ENCODE measurements around the gene NAA20. TPM values are rescaled to one million over a fixed set of nuclear protein-coding genes. Genes with fewer than 3 reads are reported as not detected.

NAA20 gene
- total and polyA plus RNA-seq, 2 donors (not counting 1 experiment from before 2014, with no cell fraction given) = 20.3 to 27.1 TPM

- Histone ChIP-seq H3K4me2 (replicated peaks; ENCODE audit: low read depth, low read length, poor library complexity, severe bottlenecking) (no peak overlapping the region), H4K20me1 (ENCODE audit: control insufficient read depth, insufficient read depth, low read length, poor library complexity, severe bottlenecking) (no peaks in the 10 kb centered on the region), H3K27me3 (replicated peaks in 1 of 4; ENCODE audit: control extremely low read depth in 1 of 4, control insufficient read depth in 3 of 4, insufficient read depth in 4 of 4, low read length in 3 of 4) (peaks cover 0 to 28% (median 1%) of the 10 kb centered on the region in 4 experiments), H3K27ac (ENCODE audit: low read length in 2 of 2) (no peak overlapping the region), H3K4me1 (ENCODE audit: control insufficient read depth in 2 of 2, insufficient read depth in 2 of 2, low read length in 2 of 2) (peaks cover 13 to 15% of the 10 kb centered on the region in 2 donors), H3K9me3 (ENCODE audit: control extremely low read depth in 1 of 3, control insufficient read depth in 2 of 3, insufficient read depth in 1 of 3, low read length in 2 of 3) (no peaks in the 10 kb centered on the region), H3K4me3 (ENCODE audit: control extremely low read depth in 1 of 5, extremely low read depth in 1 of 5, insufficient read depth in 1 of 5, low read depth in 2 of 5, low read length in 4 of 5) (no peak overlapping the region), H3K36me3 (replicated peaks in 1 of 2; ENCODE audit: control extremely low read depth in 1 of 2, control insufficient read depth in 1 of 2, extremely low read depth in 1 of 2, insufficient read depth in 2 of 2, low read length in 1 of 2) (no peaks in the 10 kb centered on the region), H2AFZ (ENCODE audit: insufficient read depth, low read depth, low read length, poor library complexity, severe bottlenecking) (no peak overlapping the region), H3K9ac (ENCODE audit: low read length) (no peak overlapping the region), H3K79me2 (ENCODE audit: control insufficient read depth, insufficient read depth, low read length) (no peaks in the 10 kb centered on the region)
- WGBS (ENCODE audit: insufficient coverage) = 88% methylated on average over 6 of the region's 7 CpGs
- Mint-ChIP-seq H3K9me3 (ENCODE audit: insufficient read depth) (no peaks in the 10 kb centered on the region), H3K27me3 (peaks cover 47% of the 10 kb centered on the region), H3K4me1 (peaks cover 13% of the 10 kb centered on the region), H3K27ac (no peak overlapping the region), H3K4me3 (no peak overlapping the region)
- DNase-seq (no peak), ATAC-seq (ENCODE audit: low read depth) (no peak)
- intact Hi-C loops (cut with micrococcal nuclease) = no loop called here
- CTCF ChIA-PET = no interaction called here
- TF ChIP-seq EZH2 (IDR thresholded peaks at IDR 0.05; ENCODE audit: borderline replicate concordance, insufficient read depth, low read depth, low read length, poor library complexity, severe bottlenecking) = no peak
- TF ChIP-seq, protein P1, sequence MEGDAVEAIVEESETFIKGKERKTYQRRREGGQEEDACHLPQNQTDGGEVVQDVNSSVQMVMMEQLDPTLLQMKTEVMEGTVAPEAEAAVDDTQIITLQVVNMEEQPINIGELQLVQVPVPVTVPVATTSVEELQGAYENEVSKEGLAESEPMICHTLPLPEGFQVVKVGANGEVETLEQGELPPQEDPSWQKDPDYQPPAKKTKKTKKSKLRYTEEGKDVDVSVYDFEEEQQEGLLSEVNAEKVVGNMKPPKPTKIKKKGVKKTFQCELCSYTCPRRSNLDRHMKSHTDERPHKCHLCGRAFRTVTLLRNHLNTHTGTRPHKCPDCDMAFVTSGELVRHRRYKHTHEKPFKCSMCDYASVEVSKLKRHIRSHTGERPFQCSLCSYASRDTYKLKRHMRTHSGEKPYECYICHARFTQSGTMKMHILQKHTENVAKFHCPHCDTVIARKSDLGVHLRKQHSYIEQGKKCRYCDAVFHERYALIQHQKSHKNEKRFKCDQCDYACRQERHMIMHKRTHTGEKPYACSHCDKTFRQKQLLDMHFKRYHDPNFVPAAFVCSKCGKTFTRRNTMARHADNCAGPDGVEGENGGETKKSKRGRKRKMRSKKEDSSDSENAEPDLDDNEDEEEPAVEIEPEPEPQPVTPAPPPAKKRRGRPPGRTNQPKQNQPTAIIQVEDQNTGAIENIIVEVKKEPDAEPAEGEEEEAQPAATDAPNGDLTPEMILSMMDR (IDR thresholded peaks at IDR 0.05) = no peak
- POLR2A ChIA-PET = no interaction called here
Observed at GRCh38 chr20:20005342-20005741, 11.8 kb upstream of the NAA20 start.

DNA sequence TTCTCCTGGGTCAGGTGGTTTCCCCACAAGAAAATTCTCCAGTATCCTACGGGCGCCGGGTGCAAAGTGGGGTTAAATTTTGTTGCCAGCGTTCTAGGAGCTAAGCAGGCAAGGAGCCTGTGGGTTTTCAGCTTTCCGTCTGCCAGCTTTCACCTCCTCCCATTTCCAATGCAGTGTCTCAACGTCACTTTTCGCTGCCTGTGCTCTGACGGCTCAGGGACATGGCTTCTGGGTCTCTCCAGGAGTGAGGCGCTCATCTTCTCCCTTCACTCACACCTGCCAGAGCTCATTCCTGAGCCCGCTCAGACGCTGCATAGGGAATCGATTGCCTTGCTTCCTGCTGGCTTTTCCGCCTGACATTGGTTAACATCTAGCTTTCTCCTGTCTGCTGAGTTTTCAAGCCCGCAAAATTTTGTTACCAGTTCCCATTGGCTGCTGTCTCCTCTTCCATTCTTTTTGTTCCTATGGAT lies 7.3 kb upstream of the NAA20 start:
- H3K4me2 ChIP-seq (replicated peaks; ENCODE audit: low read depth, low read length, poor library complexity, severe bottlenecking) = no peak overlapping the region

More for the DNA sequence above, 7.3 kb upstream of the NAA20 start:
- Mint-ChIP-seq H3K27ac (no peak overlapping the region), H3K4me1 (no peaks in the 10 kb centered on the region), H3K9me3 (ENCODE audit: insufficient read depth) (no peaks in the 10 kb centered on the region), H3K27me3 (peaks cover 31% of the 10 kb centered on the region), H3K4me3 (no peak overlapping the region)
- Histone ChIP-seq H3K79me2 (ENCODE audit: control insufficient read depth, insufficient read depth, low read length) (no peaks in the 10 kb centered on the region), H3K36me3 (replicated peaks in 1 of 2; ENCODE audit: control extremely low read depth in 1 of 2, control insufficient read depth in 1 of 2, extremely low read depth in 1 of 2, insufficient read depth in 2 of 2, low read length in 1 of 2) (no peaks in the 10 kb centered on the region), H3K4me3 (ENCODE audit: control extremely low read depth in 1 of 5, extremely low read depth in 1 of 5, insufficient read depth in 1 of 5, low read depth in 2 of 5, low read length in 4 of 5) (no peak overlapping the region), H3K27ac (ENCODE audit: low read length in 2 of 2) (no peak overlapping the region), H3K9me3 (ENCODE audit: control extremely low read depth in 1 of 3, control insufficient read depth in 2 of 3, insufficient read depth in 1 of 3, low read length in 2 of 3) (no peaks in the 10 kb centered on the region), H3K4me1 (ENCODE audit: control insufficient read depth in 2 of 2, insufficient read depth in 2 of 2, low read length in 2 of 2) (no peaks in the 10 kb centered on the region), H3K9ac (ENCODE audit: low read length) (no peak overlapping the region), H4K20me1 (ENCODE audit: control insufficient read depth, insufficient read depth, low read length, poor library complexity, severe bottlenecking) (no peaks in the 10 kb centered on the region), H2AFZ (ENCODE audit: insufficient read depth, low read depth, low read length, poor library complexity, severe bottlenecking) (no peak overlapping the region), H3K27me3 (replicated peaks in 1 of 4; ENCODE audit: control extremely low read depth in 1 of 4, control insufficient read depth in 3 of 4, insufficient read depth in 4 of 4, low read length in 3 of 4) (peaks cover 0 to 21% (median 5%) of the 10 kb centered on the region in 4 experiments)
- POLR2A ChIA-PET = no interaction called here
- DNase-seq = no peak
- intact Hi-C loops (cut with micrococcal nuclease) = loop anchor here (10.0 kb wide), 3 partner anchors 195 to 1725 kb away; partner anchors contain the start of genes SMIM26 and ZNF133
- 81% methylated on average over 11 of the region's 14 CpGs for WGBS (ENCODE audit: insufficient coverage)
- TF ChIP-seq, protein P1 (IDR thresholded peaks at IDR 0.05) = no peak
- no peak for TF ChIP-seq EZH2 (IDR thresholded peaks at IDR 0.05; ENCODE audit: borderline replicate concordance, insufficient read depth, low read depth, low read length, poor library complexity, severe bottlenecking)
- ATAC-seq (ENCODE audit: low read depth) = no peak
- CTCF ChIA-PET = no interaction called here
